ENCODE results near the gene WWTR1.

Gene WWTR1

GRCh38 chr3:149592758-149593240, 65.0 kb downstream of the WWTR1 start:
- no peak for DNase-seq (ENCODE audit: low spot score)

DNA sequence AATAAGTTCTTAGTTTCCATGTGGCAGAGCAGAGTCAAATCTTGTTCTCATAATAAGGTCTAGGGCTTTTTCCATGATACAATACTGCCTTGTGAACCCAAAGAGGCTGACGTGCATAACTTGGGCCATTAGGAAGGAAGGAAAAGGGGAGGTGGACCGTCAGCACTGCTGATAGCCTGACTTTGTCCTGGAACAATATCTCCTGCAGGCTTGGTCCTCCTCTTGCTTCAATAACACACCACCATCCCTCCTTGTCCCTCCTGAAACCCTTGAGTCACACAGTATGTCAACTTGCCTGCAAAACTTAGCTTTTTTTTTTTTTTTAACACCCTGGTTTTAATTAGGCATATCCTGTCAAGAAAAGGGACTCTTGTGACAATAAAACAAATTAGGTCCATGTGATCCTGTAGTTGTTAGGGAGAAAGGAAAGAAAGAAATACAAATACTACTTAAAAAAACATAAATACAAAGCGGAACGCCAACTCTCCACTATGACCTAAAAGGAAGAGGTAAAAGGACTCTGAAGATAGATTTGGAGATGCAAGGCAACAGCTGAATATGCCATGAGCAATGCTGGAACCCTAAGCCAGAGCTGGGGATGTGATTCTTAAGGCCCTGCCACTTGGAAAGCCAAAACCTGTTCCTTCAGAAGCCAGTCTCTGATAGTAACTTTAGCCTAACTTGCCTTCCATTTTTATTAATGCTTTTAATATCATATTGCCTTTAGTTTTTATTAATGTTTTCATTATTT, 67.0 kb downstream of the WWTR1 start:
- no peak for DNase-seq (ENCODE audit: low spot score)

DNA sequence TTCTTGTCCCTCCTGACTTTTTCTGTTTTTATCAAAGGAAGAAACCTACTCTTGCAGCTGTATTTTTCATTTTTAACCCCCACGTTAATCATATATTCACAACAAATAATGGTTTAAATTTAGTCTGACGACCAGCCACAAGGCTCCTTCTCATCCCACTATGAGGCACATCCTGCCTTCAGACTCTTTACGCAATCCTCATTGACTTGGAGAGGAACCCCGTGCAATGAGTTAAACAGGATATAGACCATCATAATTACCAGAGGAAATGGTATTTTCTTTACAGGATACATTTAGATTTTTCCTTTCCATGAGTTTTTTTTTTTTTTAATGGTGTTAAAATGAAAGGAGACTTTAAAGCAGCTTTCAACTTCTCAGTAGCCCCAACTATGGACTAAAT, 68.5 kb downstream of the WWTR1 start:
- DNase-seq (ENCODE audit: low spot score) = no peak

- no peak for DNase-seq (ENCODE audit: low spot score)
Observed at GRCh38 chr3:149588909-149589308, 68.9 kb downstream of the WWTR1 start.

GRCh38 chr3:149587383-149587782, 70.4 kb downstream of the WWTR1 start:
- DNase-seq (ENCODE audit: low spot score) = no peak

GRCh38 chr3:149586871-149587270, 71.0 kb downstream of the WWTR1 start:
- DNase-seq (ENCODE audit: low spot score) = no peak

DNA sequence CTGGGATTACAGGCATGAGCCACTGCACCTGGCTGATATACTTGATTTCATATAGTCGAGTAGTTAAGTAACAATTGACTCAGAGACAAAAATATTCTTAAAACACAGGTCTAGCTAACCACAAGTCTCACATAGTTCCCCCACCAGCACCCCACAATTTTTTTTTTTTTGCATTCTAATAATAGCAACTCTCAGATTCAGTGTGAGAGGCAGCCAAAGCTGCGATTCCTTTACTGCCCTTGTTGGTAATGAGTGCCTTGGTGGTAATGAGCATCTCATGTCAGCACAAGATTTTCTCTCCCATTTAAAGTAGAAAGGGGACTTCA, 72.5 kb downstream of the WWTR1 start:
- DNase-seq (ENCODE audit: low spot score) = no peak

GRCh38 chr3:149583921-149584635, 73.7 kb downstream of the WWTR1 start:
- no peak for DNase-seq (ENCODE audit: low spot score)

DNA sequence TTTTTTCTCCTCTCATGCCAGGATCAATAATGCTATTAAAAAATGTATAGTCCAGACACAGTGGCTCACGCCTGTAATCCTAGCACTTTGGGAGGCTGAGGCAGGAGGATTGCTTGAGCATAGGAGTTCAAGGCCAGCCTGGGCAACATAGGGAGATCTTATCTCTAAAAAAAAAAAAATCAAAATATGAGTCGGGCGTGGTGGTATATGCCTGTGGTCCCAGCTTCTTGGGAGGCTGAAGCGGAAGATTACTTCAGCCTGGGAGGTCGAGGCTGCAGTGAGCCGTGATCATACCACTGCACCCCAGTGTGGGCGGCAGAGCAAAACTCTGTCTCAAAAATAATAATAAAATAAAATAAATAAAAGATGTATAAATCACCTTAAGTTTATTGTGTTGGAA, 75.4 kb downstream of the WWTR1 start:
- DNase-seq (ENCODE audit: low spot score) = no peak

DNA sequence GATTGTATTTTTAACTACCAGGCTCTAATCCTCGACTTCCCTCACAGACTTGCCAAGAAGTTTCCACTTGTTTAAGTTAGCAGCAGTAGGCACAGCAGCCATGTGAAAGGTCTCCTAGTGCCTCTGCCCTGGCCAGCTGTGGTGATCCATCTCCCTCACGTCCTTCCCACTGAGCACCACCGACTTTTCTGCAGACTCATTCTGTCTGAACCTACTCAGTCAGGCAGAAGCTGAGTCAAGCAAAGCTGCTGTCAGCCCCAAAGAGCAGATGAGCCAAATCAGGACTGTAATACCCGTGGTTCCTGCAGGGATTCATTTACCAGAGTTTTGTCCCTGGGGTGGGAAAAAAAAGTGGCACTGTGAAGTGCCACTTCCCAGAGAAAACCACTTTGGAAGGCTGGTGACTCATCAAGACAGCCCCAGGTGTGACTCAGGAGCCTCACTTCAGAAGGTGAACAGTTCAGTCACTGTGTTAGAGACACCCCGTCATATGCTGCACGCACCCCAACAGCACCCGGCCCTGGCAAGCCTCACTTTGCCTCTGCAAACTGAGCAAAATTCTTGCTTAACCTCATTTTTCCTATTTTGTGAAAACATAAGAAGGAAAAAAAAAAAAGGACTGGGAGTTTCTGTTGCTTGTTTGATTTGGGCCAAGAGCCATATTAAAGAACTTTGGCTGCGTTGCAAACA, 76.0 kb downstream of the WWTR1 start:
- no peak for DNase-seq (ENCODE audit: low spot score)

- DNase-seq (ENCODE audit: low spot score) = no peak
Observed at GRCh38 chr3:149581248-149581647, 76.6 kb downstream of the WWTR1 start.

DNA sequence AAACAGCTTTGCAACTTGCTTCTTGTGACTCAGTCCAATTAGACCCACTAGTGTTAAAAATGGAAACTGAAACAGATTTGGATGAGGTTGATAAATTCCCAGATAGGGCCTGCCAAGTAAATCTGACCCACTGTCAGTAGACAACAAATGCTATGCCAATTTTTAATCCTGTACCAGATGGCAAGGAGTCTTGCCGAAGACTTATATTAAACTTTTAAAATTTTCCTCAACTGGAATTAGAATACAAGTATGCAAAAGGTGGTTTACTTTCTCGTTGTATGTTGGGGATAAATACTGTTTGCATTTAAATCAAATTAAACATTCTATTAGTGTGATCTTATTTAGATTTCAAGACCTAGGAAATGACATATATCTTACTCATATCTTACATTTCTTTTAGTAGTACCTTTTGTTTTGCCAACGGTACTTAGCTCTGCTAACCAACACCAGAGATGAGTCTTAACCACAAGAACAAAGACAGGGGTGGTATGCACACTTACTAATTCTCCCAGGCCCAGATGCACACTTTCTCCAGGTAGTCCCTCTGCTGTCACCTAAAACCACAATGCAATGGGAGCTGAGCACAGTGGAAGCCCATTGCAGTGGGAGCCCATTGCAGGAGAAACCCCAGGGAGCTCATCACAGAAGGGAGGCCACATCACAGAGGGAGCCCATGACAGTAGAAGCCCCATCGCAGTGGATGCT, 77.8 kb downstream of the WWTR1 start:
- no peak for DNase-seq (ENCODE audit: low spot score)

DNA sequence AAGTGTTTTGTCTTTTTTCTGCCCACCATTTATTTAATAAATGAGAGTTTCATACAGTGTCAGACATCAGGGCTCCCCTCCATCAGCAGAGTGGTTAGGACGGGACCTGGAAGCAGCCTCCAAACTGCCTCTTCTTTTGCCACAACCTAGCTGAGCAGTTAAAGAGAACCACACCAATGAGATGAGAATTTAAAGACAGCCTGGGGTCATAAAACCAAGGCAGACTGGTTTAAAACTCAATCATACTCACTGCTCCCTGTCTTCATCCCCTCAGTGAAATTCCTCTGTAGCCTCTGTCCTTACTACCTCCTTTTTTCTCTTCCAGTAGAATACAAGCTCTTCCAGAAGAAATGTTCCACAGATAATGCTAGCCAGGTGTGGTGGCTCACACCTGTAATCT, 78.7 kb downstream of the WWTR1 start:
- DNase-seq (ENCODE audit: low spot score) = no peak

DNA sequence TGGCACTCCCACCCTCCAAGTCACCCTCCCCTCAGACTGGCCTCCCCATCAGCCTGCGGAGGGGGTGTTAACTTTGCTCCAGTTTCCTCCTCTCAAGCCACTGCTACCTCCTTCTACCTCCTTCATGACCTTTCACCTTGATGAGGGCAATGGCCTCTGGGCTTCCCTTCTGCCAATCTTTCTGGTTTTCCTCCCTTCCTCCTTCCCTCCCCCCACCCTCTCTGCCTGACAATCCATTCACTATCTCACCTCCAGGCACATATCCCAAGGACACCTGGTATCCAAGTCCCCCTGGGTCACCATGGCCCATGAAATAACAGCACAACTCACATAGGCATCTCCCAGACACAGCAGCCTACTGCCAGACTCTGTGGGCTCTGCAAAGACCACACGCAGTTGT, 80.0 kb downstream of the WWTR1 start:
- DNase-seq (ENCODE audit: low spot score) = no peak

DNA sequence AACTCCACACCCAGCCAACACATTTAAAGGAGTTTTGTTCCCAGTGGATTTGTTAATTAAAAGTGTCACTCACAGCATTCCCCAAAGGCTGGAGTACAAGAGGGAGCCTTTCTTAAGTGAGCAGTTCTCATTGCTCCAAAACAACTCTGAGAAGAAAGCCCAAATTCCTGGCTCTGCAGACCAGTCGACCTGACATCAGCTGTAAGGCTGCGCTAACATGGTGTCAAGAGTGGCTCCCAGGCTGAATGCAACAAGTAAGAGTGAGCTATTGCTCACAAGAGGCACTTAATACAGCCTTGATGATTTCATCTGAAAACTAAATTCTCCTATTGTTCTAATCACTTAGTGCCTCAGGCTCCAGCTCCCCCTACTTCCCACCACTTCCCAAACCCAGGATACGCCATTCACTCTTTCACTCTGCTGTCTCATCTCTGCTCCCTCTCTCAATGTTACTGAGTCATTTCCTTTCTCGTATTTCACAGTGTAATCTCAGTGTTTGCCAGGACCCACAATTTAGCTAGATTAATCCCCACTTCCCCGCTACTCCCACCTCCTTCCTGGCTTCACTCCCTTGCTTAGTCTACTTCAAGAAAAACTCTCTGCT, 81.8 kb downstream of the WWTR1 start:
- DNase-seq (ENCODE audit: low spot score) = no peak

GRCh38 chr3:149575213-149575960, 82.4 kb downstream of the WWTR1 start:
- DNase-seq (ENCODE audit: low spot score) = no peak

DNA sequence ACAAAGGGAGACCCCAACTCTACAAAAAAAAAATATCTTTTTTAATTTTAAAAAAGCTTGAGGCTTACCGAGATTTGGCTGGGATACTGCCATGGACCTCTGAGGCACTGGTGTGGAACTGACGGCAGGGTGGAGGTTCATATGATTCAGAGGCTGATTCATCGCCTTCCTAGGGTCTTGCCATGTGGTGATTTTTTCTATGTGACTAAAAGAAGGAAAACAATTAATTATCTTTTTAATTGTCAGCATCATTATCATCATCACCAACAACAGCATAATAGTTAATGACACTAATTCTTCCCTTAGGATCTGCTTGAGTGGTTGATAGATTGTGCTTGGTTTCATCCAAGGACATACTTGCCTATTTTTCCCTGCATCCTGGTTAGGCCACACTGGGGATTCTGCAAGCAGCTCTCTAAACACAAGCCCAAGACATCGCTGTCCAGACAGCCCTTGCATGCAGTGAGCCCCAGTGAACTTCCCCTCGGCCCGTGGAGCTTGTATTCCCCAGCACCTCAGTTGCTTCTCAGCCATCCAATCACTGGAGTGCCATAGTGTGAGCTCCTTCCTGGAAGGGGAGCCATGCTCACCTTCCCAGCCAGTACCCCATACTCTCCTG, 84.9 kb downstream of the WWTR1 start:
- DNase-seq (ENCODE audit: low spot score) = no peak

DNA sequence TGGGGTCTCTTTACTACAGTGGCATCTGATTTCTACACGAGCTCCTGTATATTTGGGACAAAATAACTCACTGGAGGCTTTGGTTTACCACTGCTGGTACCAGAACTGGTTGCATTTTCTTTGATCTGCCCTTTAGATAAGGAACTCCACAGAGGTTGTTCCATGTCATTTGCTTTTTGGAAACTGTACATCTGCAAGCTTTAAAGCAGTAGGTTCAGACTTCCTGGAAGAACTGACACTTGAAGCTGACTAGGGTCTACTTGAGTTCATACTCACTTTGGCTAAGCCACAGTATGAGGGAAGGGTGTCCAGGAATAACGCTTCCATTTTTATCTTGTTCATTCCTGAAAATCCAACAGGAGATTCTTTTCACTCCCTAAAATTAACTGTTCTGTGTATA, 86.4 kb downstream of the WWTR1 start:
- no peak for DNase-seq (ENCODE audit: low spot score)

GRCh38 chr3:149570016-149570415, 87.8 kb downstream of the WWTR1 start:
- DNase-seq (ENCODE audit: low spot score) = no peak

GRCh38 chr3:149567381-149567780, 90.4 kb downstream of the WWTR1 start:
- no peak for DNase-seq (ENCODE audit: low spot score)

Measured in hematopoietic multipotent progenitor cell treated with erythropoietin and hydrocortisone succinate and interleukin-3 and kit ligand, for 17 days (in vitro differentiated cells).